Measurements from ENCODE around the gene RBBP7.

DNA sequence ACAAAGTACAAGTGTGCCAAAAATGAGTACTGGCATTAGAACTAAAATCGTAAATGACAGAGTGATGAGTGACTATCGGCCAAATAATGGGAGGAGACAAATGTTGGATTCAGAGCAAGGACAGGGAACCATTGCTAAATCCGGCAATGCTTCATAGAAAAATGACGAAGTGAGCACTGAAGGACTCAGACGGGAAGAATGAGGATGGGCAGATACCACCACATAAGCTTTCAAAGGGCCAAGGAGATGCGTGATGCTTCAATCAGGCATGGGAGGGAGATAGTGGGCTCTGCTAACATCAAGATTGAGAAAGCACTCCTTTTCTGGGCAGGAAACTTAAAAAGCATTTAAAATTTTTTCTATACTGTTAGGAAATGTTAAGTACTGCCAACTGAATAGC lies 21.6 kb downstream of the RBBP7 start:
- TF ChIP-seq POLR2AphosphoS5 (IDR thresholded peaks at IDR 0.05; ENCODE audit: low read depth, low read length) (no peak), REST (IDR thresholded peaks at IDR 0.05; ENCODE audit: insufficient read depth in 1 of 2, low read depth in 2 of 2, low read length in 2 of 2) (no peak), TAF1 (IDR thresholded peaks at IDR 0.05; ENCODE audit: borderline replicate concordance, insufficient read depth, low read length) (no peak), SIN3A (IDR thresholded peaks at IDR 0.05; ENCODE audit: borderline replicate concordance, insufficient read depth, low read length) (no peak)
